Measurements from ENCODE around the gene YY1.
"Not testable (repeated sequence)": the region's sequence is repeated elsewhere in the genome, so short reads cannot be mapped to it uniquely, and the experiment has no call there.

YY1 gene

GRCh38 chr14:100199240-100199860 is 39.6 kb upstream of the YY1 start:
- TF ChIP-seq CTCF (IDR thresholded peaks at IDR 0.05; ENCODE audit: extremely low read depth, missing control alignments) = no peak
- no peak for DNase-seq (ENCODE audit: low spot score)

- DNase-seq (ENCODE audit: low spot score) = no peak
- no peak for TF ChIP-seq CTCF (IDR thresholded peaks at IDR 0.05; ENCODE audit: extremely low read depth, missing control alignments)
Measured at GRCh38 chr14:100200311-100200710, 38.6 kb upstream of the YY1 start.

GRCh38 chr14:100201701-100202100 is 37.2 kb upstream of the YY1 start:
- TF ChIP-seq CTCF (IDR thresholded peaks at IDR 0.05; ENCODE audit: extremely low read depth, missing control alignments) = no peak
- no peak for DNase-seq (ENCODE audit: low spot score)

GRCh38 chr14:100202712-100203111 is 36.2 kb upstream of the YY1 start:
- DNase-seq (ENCODE audit: low spot score) = no peak
- no peak for TF ChIP-seq CTCF (IDR thresholded peaks at IDR 0.05; ENCODE audit: extremely low read depth, missing control alignments)

- no peak for TF ChIP-seq CTCF (IDR thresholded peaks at IDR 0.05; ENCODE audit: extremely low read depth, missing control alignments)
- no peak for DNase-seq (ENCODE audit: low spot score)
Measured at GRCh38 chr14:100203146-100203545, 35.8 kb upstream of the YY1 start.

GRCh38 chr14:100203962-100204834 is 34.7 kb upstream of the YY1 start:
- no peak for TF ChIP-seq CTCF (IDR thresholded peaks at IDR 0.05; ENCODE audit: extremely low read depth, missing control alignments)
- no peak for DNase-seq (ENCODE audit: low spot score)

- DNase-seq (ENCODE audit: low spot score) = not testable (repeated sequence)
Measured at GRCh38 chr14:100204835-100205167, 34.1 kb upstream of the YY1 start.

GRCh38 chr14:100207588-100207987 is 31.4 kb upstream of the YY1 start:
- not testable (repeated sequence) for DNase-seq (ENCODE audit: low spot score)

GRCh38 chr14:100208136-100208535 is 30.8 kb upstream of the YY1 start:
- not testable (repeated sequence) for DNase-seq (ENCODE audit: low spot score)
